OCI-LY1 (cell line): ENCODE results near the gene OR9I1.

Experiments
- CTCF ChIP-seq: fragments of 200-600 bp; sonication (generic), shearing (Covaris generic); IDR thresholded peaks from 2 replicates; pipeline ENCODE4 v1.5.1; 2017; ENCODE audit warnings: mild to moderate bottlenecking, antibody characterized with exemption, low read length, moderate library complexity, mixed read lengths
- EZH2 ChIP-seq: fragments of 200-600 bp; sonication (generic), shearing (Covaris generic); IDR thresholded peaks from 2 replicates; pipeline ENCODE4 v1.8.0; 2017; ENCODE audit warnings: borderline replicate concordance, mixed run types, mild to moderate bottlenecking, antibody characterized with exemption, low read length, moderate library complexity, mixed read lengths

DNA sequence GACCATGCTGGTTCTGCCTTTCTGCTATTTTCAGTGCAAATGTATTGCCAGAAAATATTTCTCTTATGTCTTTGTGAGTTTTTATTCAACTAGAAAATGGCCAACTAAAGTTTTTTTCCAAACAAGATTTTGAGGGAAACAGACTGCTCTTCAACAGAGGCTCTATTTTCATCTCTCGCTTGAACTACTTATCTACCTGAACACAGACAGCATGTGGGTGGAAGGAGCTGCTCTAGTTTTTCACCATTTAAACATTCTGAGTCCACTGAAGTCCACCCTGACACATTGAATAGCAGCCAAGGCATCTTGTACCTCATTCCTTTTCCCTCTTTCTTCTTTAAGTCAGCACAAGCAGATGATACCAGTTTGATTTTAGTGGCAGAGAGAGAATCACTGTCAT lies 9.8 kb upstream of the OR9I1 start:
- TF ChIP-seq EZH2 = no peak
- TF ChIP-seq CTCF = no peak
